ENCODE results near the gene TCP10L. TPM values are rescaled to one million over a fixed set of nuclear protein-coding genes. Genes with fewer than 3 reads are reported as not detected.

The TCP10L gene
- total RNA-seq, 1 donor from 2014 or later, result 0.78 TPM

GRCh38 chr21:32574946-32575925 is 10.1 kb downstream of the TCP10L start:
- Histone ChIP-seq H3K27ac (no peak overlapping the region), H3K36me3 (no peaks in the 10 kb centered on the region), H3K4me1 (no peaks in the 10 kb centered on the region), H3K9me3 (no peaks in the 10 kb centered on the region), H3K4me3 (no peak overlapping the region), H3K27me3 (no peaks in the 10 kb centered on the region)
- no peak for TF ChIP-seq CTCF (IDR thresholded peaks at IDR 0.05)
- DNase-seq (no peak), ATAC-seq (peak; percentile 14)
- intact Hi-C loops (cut with DNase I), result loop anchor here (10.0 kb wide), 1 partner anchor 170 kb away; no protein-coding TSS in a partner anchor

GRCh38 chr21:32572574-32573420 is 12.5 kb downstream of the TCP10L start:
- no peak for DNase-seq
- no peak for ATAC-seq
- TF ChIP-seq CTCF (IDR thresholded peaks at IDR 0.05), result no peak
- Histone ChIP-seq H3K4me3 (no peak overlapping the region), H3K9me3 (no peaks in the 10 kb centered on the region), H3K4me1 (peaks cover 7% of the 10 kb centered on the region), H3K27me3 (no peaks in the 10 kb centered on the region), H3K36me3 (no peaks in the 10 kb centered on the region), H3K27ac (no peak overlapping the region)
- intact Hi-C loops (cut with DNase I), result loop anchor here (10.0 kb wide), 1 partner anchor 168 kb away; no protein-coding TSS in a partner anchor

- DNase-seq, result no peak
- no peak for TF ChIP-seq CTCF (IDR thresholded peaks at IDR 0.05)
- Histone ChIP-seq H3K36me3 (no peaks in the 10 kb centered on the region), H3K4me1 (peaks cover 7% of the 10 kb centered on the region), H3K4me3 (no peak overlapping the region), H3K27ac (no peak overlapping the region), H3K27me3 (no peaks in the 10 kb centered on the region), H3K9me3 (no peaks in the 10 kb centered on the region)
- ATAC-seq, result no peak
- intact Hi-C loops (cut with DNase I), result loop anchor here (10.0 kb wide), 1 partner anchor 166 kb away; no protein-coding TSS in a partner anchor
Observed at GRCh38 chr21:32570456-32570855, 14.9 kb downstream of the TCP10L start.

- H3K4me3 ChIP-seq, result peak overlapping the region; percentile 61
- no peaks in the 10 kb centered on the region for H3K27me3 ChIP-seq
- TF ChIP-seq CTCF (IDR thresholded peaks at IDR 0.05), result peak; percentile 85
- no peaks in the 10 kb centered on the region for H3K36me3 ChIP-seq
- H3K4me1 ChIP-seq, result peaks cover 7% of the 10 kb centered on the region
- no peaks in the 10 kb centered on the region for H3K9me3 ChIP-seq
- ATAC-seq (peak; percentile 95), DNase-seq (peak; percentile 89)
- intact Hi-C loops (cut with DNase I), result loop anchor here (10.0 kb wide), 1 partner anchor 165 kb away; no protein-coding TSS in a partner anchor
- H3K27ac ChIP-seq, result peak overlapping the region; percentile 65
Observed at GRCh38 chr21:32569261-32570230, 15.8 kb downstream of the TCP10L start.
